Right lobe of liver (tissue), 6 donors: ENCODE data around the gene DHRSX. TPM values are rescaled to one million over a fixed set of nuclear protein-coding genes. Genes with fewer than 3 reads are reported as not detected.

Source experiments
- ATAC-seq, 4 donors: fragments of 200-7000 bp; cut with Tn5 transposase; one replicate each; pipeline ENCODE4 v1.9.1; 2020; ENCODE audit warnings: mild to moderate bottlenecking in 4 of 4, moderate library complexity in 4 of 4
- DNase-seq, 3 donors: peaks; one replicate each; pipeline ENCODE4 v3.0.0-alpha.2; 2020
- H3K27ac ChIP-seq, 3 donors: fragments of 200-600 bp; one replicate each; pipeline ENCODE4 v1.8.0; 2022
- H3K27me3 ChIP-seq, 2 donors: fragments of 200-600 bp; one replicate each; pipeline ENCODE4 v1.8.0; 2022
- H3K36me3 ChIP-seq, 4 donors: fragments of 200-600 bp; sonication (generic) in 1 of 4; one replicate each; pipeline versions ENCODE4 v1.5.1 to v1.8.0; 2017 to 2022; ENCODE audit warnings: control low read depth in 1 of 4
- H3K4me1 ChIP-seq, 4 donors: fragments of 200-600 bp; sonication (generic) in 1 of 4; one replicate each; pipeline versions ENCODE4 v1.5.1 to v1.8.0; 2017 to 2022; ENCODE audit warnings: control low read depth in 1 of 4
- H3K4me3 ChIP-seq, 3 donors: fragments of 200-600 bp; one replicate each; pipeline ENCODE4 v1.8.0; 2022
- H3K9me3 ChIP-seq, 4 donors: fragments of 200-600 bp; sonication (generic) in 1 of 4; one replicate each; pipeline versions ENCODE4 v1.5.1 to v1.8.0; 2017 to 2022; ENCODE audit warnings: control low read depth in 1 of 4
- POLR2A ChIP-seq: fragments of 450-650 bp; IDR thresholded peaks from one replicate; pipeline ENCODE4 v1.6.1; 2017; ENCODE audit warnings: antibody characterized with exemption, mild to moderate bottlenecking
- WGBS: methylation state at CpG from one replicate; pipeline ENCODE4 v1.1.6; 2018; ENCODE audit warnings: low coverage, low lambda C conversion rate; ENCODE audit not compliant: insufficient coverage; ENCODE audit errors: missing lambda C conversion rate; 5-methylcytosine and 5-hydroxymethylcytosine counted together
- intact Hi-C, 2 donors: fragments of 100-400 bp; cut with DNase I; formaldehyde crosslinking; loops; one replicate each; pipeline versions ENCODE4 v1.11.2 to v1.14.1; 2022
- total RNA-seq, 6 experiments: library from RNA; depleted of rRNA in 2 of 6; stranded (reverse); fragments of >200 nt in 2 of 6; fragmentation: NEBNext Ultra II Directional in 3 of 6; extraction: Animal tissue kit (Norgen Biotek cat#: 25700) in 3 of 6; gene quantifications; one replicate each; pipeline versions ENCODE4 v1.1.0 to v1.2.4, GENCODE V29; 2016 to 2023
- TF ChIP-seq, protein P1 (sequence below), 4 donors: fragments of 200-600 bp in 3 of 4; fragments of 450-650 bp in 1 of 4; IDR thresholded peaks; one replicate each; pipeline versions ENCODE4 v1.5.1 to v1.8.0; 2016 to 2022; ENCODE audit warnings: antibody characterized with exemption in 4 of 4, mild to moderate bottlenecking in 2 of 4
- donor health status: DM: no; HTN: yes; CAD: no.
- donor health status: DM: no; HTN: no; CAD: no.
- donor health status: DM: no; HTN: no; CAD: no.
- donor health status: DM: no; HTN: yes; CAD: no.
- donor health status: DM: no; HTN: yes; CAD: no.

Gene DHRSX
- total RNA-seq, 6 experiments from 2014 or later, result 15.6 to 34.5 (median 29.0) TPM

DNA sequence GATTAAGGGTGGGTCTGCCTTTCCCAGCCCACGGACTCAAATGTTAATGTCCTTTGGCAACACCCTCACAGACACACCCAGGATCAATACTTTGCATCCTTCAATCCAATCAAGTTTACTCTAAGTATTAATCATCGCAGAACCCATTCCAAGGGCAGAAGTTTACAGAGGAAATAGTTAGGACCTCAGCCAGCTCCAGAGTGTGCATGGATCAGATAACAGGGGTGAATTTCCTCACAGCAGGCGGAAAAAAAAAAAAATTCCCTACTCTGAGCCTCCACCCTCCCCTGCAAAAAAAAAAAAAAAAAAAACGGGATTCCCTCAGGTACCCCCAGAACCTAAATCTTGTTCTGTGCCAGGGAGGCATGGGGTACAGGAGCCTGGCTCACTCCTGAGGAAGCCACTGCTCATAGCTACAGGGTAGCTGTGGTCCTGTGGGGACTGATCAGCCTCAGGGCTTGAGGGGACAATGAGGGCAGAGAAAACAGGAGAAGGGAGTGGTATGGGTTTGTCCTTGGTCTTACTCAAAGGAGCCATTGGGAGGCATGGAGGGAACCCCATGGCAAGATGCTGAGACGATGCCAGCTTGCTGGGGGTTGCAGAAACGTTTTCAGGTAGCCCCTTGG lies 113.0 kb downstream of the DHRSX start:
- no peak for TF ChIP-seq POLR2A
- TF ChIP-seq, protein P1, sequence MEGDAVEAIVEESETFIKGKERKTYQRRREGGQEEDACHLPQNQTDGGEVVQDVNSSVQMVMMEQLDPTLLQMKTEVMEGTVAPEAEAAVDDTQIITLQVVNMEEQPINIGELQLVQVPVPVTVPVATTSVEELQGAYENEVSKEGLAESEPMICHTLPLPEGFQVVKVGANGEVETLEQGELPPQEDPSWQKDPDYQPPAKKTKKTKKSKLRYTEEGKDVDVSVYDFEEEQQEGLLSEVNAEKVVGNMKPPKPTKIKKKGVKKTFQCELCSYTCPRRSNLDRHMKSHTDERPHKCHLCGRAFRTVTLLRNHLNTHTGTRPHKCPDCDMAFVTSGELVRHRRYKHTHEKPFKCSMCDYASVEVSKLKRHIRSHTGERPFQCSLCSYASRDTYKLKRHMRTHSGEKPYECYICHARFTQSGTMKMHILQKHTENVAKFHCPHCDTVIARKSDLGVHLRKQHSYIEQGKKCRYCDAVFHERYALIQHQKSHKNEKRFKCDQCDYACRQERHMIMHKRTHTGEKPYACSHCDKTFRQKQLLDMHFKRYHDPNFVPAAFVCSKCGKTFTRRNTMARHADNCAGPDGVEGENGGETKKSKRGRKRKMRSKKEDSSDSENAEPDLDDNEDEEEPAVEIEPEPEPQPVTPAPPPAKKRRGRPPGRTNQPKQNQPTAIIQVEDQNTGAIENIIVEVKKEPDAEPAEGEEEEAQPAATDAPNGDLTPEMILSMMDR (IDR thresholded peaks at IDR 0.05), result no peak
- 46% methylated on average over 6 of the region's 6 CpGs for WGBS
- H3K9me3 ChIP-seq, result no peaks in the 10 kb centered on the region
- no peak overlapping the region for H3K4me3 ChIP-seq
- H3K27me3 ChIP-seq, result no peaks in the 10 kb centered on the region
- H3K36me3 ChIP-seq, result no peaks in the 10 kb centered on the region
- ATAC-seq, result peak; percentile 25 to 89 (median 43)
- intact Hi-C loops, result no loop called here
- DNase-seq, result no peak
- no peak overlapping the region for H3K27ac ChIP-seq
- peaks cover 0 to 4% (median 0%) of the 10 kb centered on the region in 4 donors for H3K4me1 ChIP-seq

GRCh38 chrX:2385224-2385623 lies 115.6 kb downstream of the DHRSX start:
- no peaks in the 10 kb centered on the region for H3K9me3 ChIP-seq
- no peaks in the 10 kb centered on the region for H3K4me1 ChIP-seq
- no peak overlapping the region for H3K27ac ChIP-seq
- WGBS, result 88% methylated on average over 3 of the region's 3 CpGs
- ATAC-seq (no peak), DNase-seq (no peak)
- H3K4me3 ChIP-seq, result no peak overlapping the region
- TF ChIP-seq, protein P1 (IDR thresholded peaks at IDR 0.05), result no peak
- TF ChIP-seq POLR2A, result no peak
- H3K27me3 ChIP-seq, result no peaks in the 10 kb centered on the region
- intact Hi-C loops, result no loop called here
- no peaks in the 10 kb centered on the region for H3K36me3 ChIP-seq

GRCh38 chrX:2384486-2384885 lies 116.3 kb downstream of the DHRSX start:
- TF ChIP-seq POLR2A, result no peak
- TF ChIP-seq, protein P1 (IDR thresholded peaks at IDR 0.05), result no peak
- DNase-seq (no peak), ATAC-seq (no peak)
- whole genome bisulfite sequencing, result 74% methylated on average over 4 of the region's 4 CpGs
- no peaks in the 10 kb centered on the region for H3K36me3 ChIP-seq
- no peaks in the 10 kb centered on the region for H3K4me1 ChIP-seq
- H3K4me3 ChIP-seq, result no peak overlapping the region
- intact Hi-C loops, result no loop called here
- no peaks in the 10 kb centered on the region for H3K27me3 ChIP-seq
- no peak overlapping the region for H3K27ac ChIP-seq
- no peaks in the 10 kb centered on the region for H3K9me3 ChIP-seq

DNA sequence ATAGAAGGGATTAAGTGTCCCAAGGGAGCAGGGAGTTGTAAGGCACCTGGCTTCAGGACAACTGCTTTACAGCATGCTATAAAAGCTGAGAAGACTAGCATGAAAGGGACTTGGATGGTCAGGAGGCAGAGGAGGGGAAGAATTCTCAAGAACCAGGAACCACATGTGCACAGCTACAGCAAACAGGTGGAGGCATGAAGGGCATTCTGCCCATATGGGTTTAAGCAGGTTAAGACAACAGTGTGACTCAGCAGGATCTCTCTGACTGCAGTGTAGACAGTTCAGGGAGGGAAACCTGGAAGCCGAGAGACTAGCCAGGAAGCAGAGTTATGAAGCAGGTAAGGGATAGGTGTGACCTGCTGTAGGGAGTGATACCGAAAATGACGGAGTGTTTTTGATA lies 117.0 kb downstream of the DHRSX start:
- ATAC-seq, result peak in 2 of 4 donors; percentile 62 to 65
- Histone ChIP-seq H3K36me3 (no peaks in the 10 kb centered on the region), H3K9me3 (no peaks in the 10 kb centered on the region), H3K27ac (no peak overlapping the region), H3K4me1 (no peaks in the 10 kb centered on the region), H3K27me3 (no peaks in the 10 kb centered on the region), H3K4me3 (no peak overlapping the region)
- DNase-seq, result no peak
- TF ChIP-seq, protein P1 (IDR thresholded peaks at IDR 0.05), result no peak
- no peak for TF ChIP-seq POLR2A
- intact Hi-C loops, result no loop called here
- 96% methylated on average over 3 of the region's 3 CpGs for WGBS
